ENCODE results near the gene TXNL1. TPM values are rescaled to one million over a fixed set of nuclear protein-coding genes. Genes with fewer than 3 reads are reported as not detected.
A peak's percentile ranks its signal among the peaks of the same experiment; 100 is the strongest.

Gene TXNL1
- total RNA-seq, 1 donor from 2014 or later, result 66.7 TPM

DNA sequence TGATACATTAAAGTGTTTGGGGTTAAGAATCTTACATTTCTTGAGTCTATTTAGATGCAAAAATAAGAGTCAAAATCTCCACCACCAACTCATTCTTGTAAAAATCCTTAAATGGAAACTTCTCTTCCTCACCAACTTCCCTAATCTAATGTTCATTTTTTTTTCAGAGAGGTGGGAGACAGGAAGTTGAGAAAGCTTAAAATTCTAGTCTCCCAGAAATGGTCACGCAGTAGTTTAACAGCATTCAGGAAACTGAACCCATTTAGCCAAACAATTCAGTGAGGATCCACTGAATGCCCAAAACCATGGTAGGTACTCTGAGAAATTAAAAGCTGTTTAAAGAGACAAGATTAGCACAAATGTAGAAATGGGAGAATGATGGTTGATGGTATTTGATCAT, 69.0 kb downstream of the TXNL1 start:
- Mint-ChIP-seq H3K36me3 (ENCODE audit: unreplicated experiment) (peaks cover 7% of the 10 kb centered on the region), H3K9me3 (ENCODE audit: unreplicated experiment) (peaks cover 2% of the 10 kb centered on the region), H3K4me1 (ENCODE audit: low read depth, unreplicated experiment) (peaks cover 4% of the 10 kb centered on the region), H3K27ac (ENCODE audit: unreplicated experiment) (no peak overlapping the region), H3K4me3 (ENCODE audit: unreplicated experiment) (no peak overlapping the region), H3K27me3 (ENCODE audit: unreplicated experiment) (no peaks in the 10 kb centered on the region)
- no peak for DNase-seq
- TF ChIP-seq, protein P1, sequence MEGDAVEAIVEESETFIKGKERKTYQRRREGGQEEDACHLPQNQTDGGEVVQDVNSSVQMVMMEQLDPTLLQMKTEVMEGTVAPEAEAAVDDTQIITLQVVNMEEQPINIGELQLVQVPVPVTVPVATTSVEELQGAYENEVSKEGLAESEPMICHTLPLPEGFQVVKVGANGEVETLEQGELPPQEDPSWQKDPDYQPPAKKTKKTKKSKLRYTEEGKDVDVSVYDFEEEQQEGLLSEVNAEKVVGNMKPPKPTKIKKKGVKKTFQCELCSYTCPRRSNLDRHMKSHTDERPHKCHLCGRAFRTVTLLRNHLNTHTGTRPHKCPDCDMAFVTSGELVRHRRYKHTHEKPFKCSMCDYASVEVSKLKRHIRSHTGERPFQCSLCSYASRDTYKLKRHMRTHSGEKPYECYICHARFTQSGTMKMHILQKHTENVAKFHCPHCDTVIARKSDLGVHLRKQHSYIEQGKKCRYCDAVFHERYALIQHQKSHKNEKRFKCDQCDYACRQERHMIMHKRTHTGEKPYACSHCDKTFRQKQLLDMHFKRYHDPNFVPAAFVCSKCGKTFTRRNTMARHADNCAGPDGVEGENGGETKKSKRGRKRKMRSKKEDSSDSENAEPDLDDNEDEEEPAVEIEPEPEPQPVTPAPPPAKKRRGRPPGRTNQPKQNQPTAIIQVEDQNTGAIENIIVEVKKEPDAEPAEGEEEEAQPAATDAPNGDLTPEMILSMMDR (IDR thresholded peaks at IDR 0.05; ENCODE audit: partially characterized antibody, unreplicated experiment), result no peak

- H3K9me3 Mint-ChIP-seq (ENCODE audit: unreplicated experiment), result no peaks in the 10 kb centered on the region
- peaks cover 4% of the 10 kb centered on the region for H3K4me1 Mint-ChIP-seq (ENCODE audit: low read depth, unreplicated experiment)
These were observed 69.4 kb downstream of the TXNL1 start for GRCh38 chr18:56568986-56569385.

GRCh38 chr18:56565551-56566345, 72.6 kb downstream of the TXNL1 start:
- peaks cover 11% of the 10 kb centered on the region for H3K4me1 Mint-ChIP-seq (ENCODE audit: low read depth, unreplicated experiment)
- H3K36me3 Mint-ChIP-seq (ENCODE audit: unreplicated experiment), result no peaks in the 10 kb centered on the region
- H3K9me3 Mint-ChIP-seq (ENCODE audit: unreplicated experiment), result no peaks in the 10 kb centered on the region
- DNase-seq, result no peak
- H3K27ac Mint-ChIP-seq (ENCODE audit: unreplicated experiment), result no peak overlapping the region
- H3K27me3 Mint-ChIP-seq (ENCODE audit: unreplicated experiment), result no peaks in the 10 kb centered on the region
- H3K4me3 Mint-ChIP-seq (ENCODE audit: unreplicated experiment), result no peak overlapping the region
- TF ChIP-seq, protein P1 (IDR thresholded peaks at IDR 0.05; ENCODE audit: partially characterized antibody, unreplicated experiment), result no peak

More at GRCh38 chr18:56568986-56569385, 69.4 kb downstream of the TXNL1 start:
- no peaks in the 10 kb centered on the region for H3K27me3 Mint-ChIP-seq (ENCODE audit: unreplicated experiment)
- H3K27ac Mint-ChIP-seq (ENCODE audit: unreplicated experiment), result no peak overlapping the region
- H3K4me3 Mint-ChIP-seq (ENCODE audit: unreplicated experiment), result no peak overlapping the region
- H3K36me3 Mint-ChIP-seq (ENCODE audit: unreplicated experiment), result peaks cover 7% of the 10 kb centered on the region
- no peak for DNase-seq
- TF ChIP-seq, protein P1 (IDR thresholded peaks at IDR 0.05; ENCODE audit: partially characterized antibody, unreplicated experiment), result no peak

- H3K4me3 Mint-ChIP-seq (ENCODE audit: unreplicated experiment), result no peak overlapping the region
- no peaks in the 10 kb centered on the region for H3K9me3 Mint-ChIP-seq (ENCODE audit: unreplicated experiment)
- H3K36me3 Mint-ChIP-seq (ENCODE audit: unreplicated experiment), result no peaks in the 10 kb centered on the region
- H3K27ac Mint-ChIP-seq (ENCODE audit: unreplicated experiment), result no peak overlapping the region
- H3K27me3 Mint-ChIP-seq (ENCODE audit: unreplicated experiment), result peaks cover 3% of the 10 kb centered on the region
- no peak for DNase-seq
- TF ChIP-seq, protein P1 (IDR thresholded peaks at IDR 0.05; ENCODE audit: partially characterized antibody, unreplicated experiment), result no peak
- H3K4me1 Mint-ChIP-seq (ENCODE audit: low read depth, unreplicated experiment), result peaks cover 11% of the 10 kb centered on the region
These were observed 73.3 kb downstream of the TXNL1 start for GRCh38 chr18:56565046-56565445.

GRCh38 chr18:56563568-56563967, 74.8 kb downstream of the TXNL1 start:
- Mint-ChIP-seq H3K4me1 (ENCODE audit: low read depth, unreplicated experiment) (peaks cover 14% of the 10 kb centered on the region), H3K36me3 (ENCODE audit: unreplicated experiment) (no peaks in the 10 kb centered on the region), H3K27me3 (ENCODE audit: unreplicated experiment) (peaks cover 3% of the 10 kb centered on the region), H3K9me3 (ENCODE audit: unreplicated experiment) (no peaks in the 10 kb centered on the region), H3K4me3 (ENCODE audit: unreplicated experiment) (no peak overlapping the region), H3K27ac (ENCODE audit: unreplicated experiment) (peak overlapping the region; percentile 72)
- TF ChIP-seq, protein P1 (IDR thresholded peaks at IDR 0.05; ENCODE audit: partially characterized antibody, unreplicated experiment), result peak; percentile 77
- peak; percentile 76 for DNase-seq
